Glomerular visceral epithelial cell (primary cell): ENCODE measurements around the gene LDAH.

Experiments
- DNase-seq: peaks from one replicate; pipeline ENCODE4 v3.0.0-alpha.2; 2016; ENCODE audit errors: extremely low spot score

The LDAH gene

GRCh38 chr2:20667531-20668401 lies 155.1 kb downstream of the LDAH start:
- no peak for DNase-seq

GRCh38 chr2:20667151-20667530 lies 155.8 kb downstream of the LDAH start:
- no peak for DNase-seq

GRCh38 chr2:20666304-20667150 lies 156.4 kb downstream of the LDAH start, which contains the start of gene GDF7:
TSS of gene GDF7 (plus strand) at chr2:20667144. CDS start at chr2:20667240, 96 bp downstream.
- no peak for DNase-seq

- no peak for DNase-seq
Observed at GRCh38 chr2:20666005-20666303, 156.9 kb downstream of the LDAH start.

GRCh38 chr2:20665243-20666004 lies 157.5 kb downstream of the LDAH start:
- no peak for DNase-seq

GRCh38 chr2:20664431-20665242 lies 158.3 kb downstream of the LDAH start:
- no peak for DNase-seq

GRCh38 chr2:20664071-20664390 lies 158.9 kb downstream of the LDAH start:
- no peak for DNase-seq

GRCh38 chr2:20663196-20664070 lies 159.5 kb downstream of the LDAH start:
- DNase-seq = no peak

- DNase-seq = no peak
Observed at GRCh38 chr2:20662308-20662937, 160.5 kb downstream of the LDAH start.

GRCh38 chr2:20661421-20662307 lies 161.2 kb downstream of the LDAH start:
- DNase-seq = peak; percentile 74

GRCh38 chr2:20660506-20661420 lies 162.1 kb downstream of the LDAH start:
- no peak for DNase-seq

- DNase-seq = no peak
Observed at GRCh38 chr2:20657522-20658235, 165.2 kb downstream of the LDAH start.

GRCh38 chr2:20656561-20656960 lies 166.3 kb downstream of the LDAH start:
- DNase-seq = no peak

- DNase-seq = no peak
Observed at GRCh38 chr2:20654535-20654813, 168.4 kb downstream of the LDAH start.

GRCh38 chr2:20653695-20654534 lies 169.0 kb downstream of the LDAH start:
- no peak for DNase-seq
